ENCODE results near the gene OR52K1.
"Not testable (repeated sequence)": the region's sequence is repeated elsewhere in the genome, so short reads cannot be mapped to it uniquely, and the experiment has no call there.

OR52K1 gene

DNA sequence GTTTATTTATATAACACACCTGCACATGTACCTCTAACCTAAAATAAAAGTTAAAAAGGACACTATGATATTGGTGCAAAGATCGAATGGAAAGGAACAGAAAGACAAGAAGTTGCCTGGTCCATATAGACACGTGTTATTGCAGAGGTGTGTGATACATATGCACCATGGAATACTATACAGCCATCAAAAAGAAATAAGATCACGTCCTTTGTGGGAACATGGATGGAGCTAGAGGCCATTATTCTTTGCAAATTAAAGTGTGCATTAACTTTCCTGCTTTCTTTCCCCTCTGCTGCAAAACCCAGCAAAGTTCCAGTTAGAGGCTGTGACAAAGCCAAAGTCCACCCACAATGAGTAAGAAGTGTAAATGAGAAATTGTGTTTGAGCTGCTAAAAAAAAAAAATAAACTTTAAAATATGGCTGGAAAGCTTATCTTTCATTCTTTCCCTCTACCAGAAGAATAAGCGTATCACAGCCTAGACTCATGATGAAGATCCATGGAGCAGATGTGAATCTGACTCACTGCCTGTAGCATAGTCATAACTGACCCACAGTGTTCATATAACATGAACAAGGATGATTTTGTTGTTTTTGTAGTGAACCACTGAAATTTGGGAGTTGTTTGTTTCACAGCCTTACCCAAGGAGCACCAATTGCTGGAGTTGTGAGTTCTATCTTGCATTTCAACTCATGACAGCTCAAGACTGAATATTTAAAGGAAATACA, 9.6 kb downstream of the OR52K1 start:
- DNase-seq (ENCODE audit: low spot score), result no peak

DNA sequence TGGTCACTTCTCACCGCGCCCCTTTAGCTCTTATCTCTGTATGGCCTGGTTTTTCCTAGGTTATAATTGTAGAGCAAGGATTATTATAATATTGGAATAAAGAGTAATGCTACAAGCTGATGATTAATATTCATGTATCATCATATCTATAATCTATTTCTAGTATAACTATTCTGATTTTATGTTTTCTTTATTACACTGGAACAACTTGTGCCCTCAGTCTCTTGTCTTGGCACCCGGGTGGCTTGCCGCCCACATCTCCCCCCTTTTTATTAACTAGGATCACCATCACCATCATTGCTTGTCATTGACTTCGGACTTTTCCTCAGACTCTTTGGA, 11.0 kb downstream of the OR52K1 start:
- no peak for DNase-seq (ENCODE audit: low spot score)

DNA sequence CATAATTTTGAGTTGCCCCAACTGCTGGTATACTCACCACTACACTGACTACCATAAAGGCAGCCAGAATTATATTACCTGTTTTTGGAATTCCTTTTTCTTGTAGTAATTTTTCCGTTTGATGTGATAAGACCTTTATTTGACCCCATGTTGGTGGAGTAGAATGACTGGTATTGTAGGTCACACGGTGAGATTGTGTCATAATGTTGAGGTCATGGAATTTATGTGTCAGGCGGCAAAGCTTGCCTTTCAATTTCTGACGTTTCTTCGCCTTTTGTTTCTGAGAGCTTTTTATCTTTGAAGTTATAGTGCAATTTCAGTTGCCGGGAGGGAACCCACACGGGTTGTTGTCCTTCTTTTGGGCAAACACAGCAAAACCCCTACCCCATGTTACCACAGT, 13.0 kb downstream of the OR52K1 start:
- DNase-seq (ENCODE audit: low spot score), result no peak

DNA sequence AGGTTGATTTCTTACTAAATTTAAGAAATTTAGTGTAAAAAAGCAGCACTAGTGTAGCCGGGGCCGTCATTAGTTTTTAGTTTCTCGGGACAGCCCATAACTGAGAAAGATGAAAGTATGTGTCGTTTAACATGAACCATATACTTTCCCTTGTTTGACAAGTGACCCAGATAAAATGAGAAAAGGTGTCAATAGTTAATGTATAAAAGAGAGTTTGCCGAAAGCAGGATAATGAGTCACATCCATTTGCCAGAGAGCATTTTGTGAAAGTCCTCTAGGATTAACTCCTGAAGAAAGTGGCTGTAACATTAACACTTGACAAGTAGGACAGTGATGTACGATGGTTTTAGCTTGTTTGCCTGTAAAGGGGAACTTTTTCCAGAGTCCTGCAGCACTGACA, 13.5 kb downstream of the OR52K1 start:
- no peak for DNase-seq (ENCODE audit: low spot score)

DNA sequence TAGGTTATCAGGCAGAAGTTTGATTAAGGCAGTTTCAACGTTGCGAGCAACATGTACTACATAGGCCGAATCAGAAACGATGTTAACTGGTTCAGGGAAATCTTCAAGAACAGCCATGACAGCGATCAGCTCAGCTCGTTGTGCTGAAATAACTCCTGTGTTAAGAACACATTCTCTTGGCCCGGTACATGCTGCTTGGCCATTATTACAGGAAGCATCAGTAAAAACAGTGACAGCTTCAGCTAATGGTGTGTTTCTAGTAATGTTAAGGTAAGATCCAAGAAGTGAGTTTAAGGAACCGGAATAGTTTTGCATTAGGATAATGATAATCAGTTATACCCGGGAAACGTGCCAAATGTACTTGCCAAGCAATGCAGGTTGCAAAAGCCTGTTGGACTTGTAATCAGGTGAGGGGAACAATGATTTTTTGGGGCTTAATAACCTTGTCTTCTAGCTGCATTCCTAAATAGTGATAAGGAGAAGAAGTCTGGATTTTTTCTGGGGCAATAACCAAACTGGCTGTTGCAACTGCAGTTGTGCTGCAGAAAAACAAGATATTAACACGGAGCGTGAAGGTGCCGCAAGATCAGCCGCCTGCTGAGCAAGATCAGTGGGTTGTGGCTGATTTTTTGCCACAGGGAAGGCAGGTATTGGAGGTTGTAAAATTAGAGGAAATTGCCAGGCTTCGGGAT, 14.3 kb downstream of the OR52K1 start:
- no peak for DNase-seq (ENCODE audit: low spot score)

DNA sequence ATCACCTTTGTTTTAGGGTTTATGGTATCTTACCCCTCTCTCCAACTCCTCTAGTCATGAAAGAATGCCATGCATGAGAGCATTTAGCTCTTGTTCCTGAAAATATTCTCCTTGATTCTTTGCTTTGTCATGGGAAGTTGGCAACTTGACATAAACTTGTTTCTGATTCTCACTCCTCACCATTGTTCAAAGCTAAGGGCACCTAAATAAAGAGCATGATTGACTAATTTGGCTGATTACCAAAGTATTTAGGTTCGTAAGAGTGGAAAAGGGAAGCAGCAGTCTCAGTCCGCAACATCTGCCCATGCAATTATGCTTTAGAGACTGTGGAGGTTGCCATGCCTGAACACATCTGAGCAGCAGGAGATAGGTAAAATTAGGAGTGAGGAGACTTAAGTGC, 26.4 kb downstream of the OR52K1 start:
- no peak for DNase-seq (ENCODE audit: low spot score)

DNA sequence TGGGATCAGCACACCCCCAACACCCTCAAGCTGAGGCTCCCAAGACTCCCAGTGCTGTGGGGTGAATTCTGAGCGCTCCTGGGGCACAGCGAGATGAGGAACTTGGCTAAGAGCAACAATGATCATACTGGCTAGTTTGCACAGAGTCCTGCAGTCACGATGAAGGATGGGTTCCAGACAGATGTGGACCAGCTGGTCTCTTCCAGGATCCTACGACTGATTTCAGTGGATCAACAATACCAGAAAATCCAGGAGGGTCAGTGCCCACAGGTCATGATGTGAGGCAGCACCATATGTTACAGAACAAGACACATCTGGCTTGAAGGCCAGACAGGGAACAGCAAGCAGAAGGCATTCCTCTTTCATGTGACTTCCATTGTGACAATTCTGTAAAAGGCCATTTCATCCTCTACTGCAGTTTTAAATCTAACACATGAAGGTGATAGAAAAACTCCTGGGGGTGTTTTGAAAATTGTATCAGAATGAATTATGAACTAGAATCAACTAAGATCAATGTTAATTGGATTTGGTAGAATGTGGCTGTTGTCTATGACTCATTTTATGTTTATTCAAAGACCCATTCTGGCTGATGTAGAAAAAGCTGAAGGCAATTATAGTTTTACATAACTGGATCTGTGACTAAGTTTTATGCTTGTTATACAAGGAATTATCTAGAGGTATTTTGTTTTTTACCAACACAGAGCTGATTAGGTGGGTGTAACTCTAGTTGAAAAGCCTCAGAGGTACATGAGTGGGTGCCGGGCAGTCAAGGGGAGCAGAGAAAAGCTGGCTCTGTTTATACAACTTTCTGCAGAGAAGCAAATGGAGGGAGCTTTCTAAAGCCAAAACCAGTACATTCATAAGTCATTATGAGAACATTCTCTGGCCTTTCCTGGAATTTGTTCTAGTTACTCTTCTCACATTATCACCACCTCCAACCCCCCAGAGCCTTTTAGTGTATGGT, 29.1 kb downstream of the OR52K1 start:
- no peak for DNase-seq (ENCODE audit: low spot score)

DNA sequence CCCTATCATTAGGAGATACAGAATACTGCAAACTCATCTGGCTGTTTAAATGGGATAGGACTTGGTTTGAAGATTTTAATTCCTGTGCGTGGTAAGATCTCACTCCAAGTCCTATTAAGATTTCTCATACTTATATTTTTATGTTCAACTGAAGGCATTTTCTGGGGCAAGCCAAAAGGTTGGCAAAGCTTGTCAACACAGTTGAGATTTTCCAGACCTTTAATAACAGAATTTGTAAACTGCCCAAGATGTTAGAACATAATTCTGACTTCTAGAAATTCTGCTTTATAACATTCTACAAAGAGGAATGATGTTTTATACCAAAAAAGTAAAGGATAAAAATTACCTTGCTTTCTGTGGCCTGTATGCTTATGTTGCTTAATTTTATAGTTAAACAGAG, 31.8 kb downstream of the OR52K1 start:
- no peak for DNase-seq (ENCODE audit: low spot score)

DNA sequence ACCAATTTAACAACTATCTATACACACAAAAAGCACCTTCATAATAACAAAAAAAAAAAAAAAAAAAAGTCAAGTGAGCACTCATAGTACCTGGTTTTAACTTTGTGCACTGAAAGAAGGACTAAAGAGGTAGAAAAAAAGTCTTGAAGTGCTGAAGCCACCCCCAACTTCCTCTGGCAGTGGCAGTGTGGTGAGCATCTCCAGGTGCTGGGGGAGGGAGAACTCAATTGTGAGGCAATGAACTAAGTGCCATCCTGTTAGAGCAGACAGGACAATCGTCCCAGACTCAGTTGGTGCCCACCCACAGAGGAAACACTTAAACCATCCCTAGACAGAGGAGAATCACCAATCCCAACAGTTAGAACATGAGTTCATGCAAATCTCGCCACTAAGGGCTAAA, 39.9 kb downstream of the OR52K1 start:
- no peak for DNase-seq (ENCODE audit: low spot score)

DNA sequence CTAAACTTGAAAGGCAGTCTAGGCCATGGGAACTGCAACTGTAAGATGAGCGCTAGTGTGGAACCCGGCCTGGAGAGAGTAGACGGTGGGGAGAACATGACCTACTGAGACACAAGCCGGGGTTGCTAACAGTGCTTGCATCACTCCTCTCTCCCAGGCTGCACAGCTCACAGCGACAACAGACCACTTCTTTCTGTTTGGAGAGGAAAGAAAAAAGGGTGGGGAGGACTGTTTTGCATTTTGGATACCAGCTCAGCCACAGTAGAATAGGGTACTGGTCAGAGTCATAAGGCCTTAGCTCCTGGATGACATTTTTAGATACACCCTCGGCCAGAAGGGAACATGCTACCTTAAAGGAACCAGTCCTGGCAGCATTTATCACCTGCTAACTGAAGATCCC, 40.3 kb downstream of the OR52K1 start:
- no peak for DNase-seq (ENCODE audit: low spot score)

DNA sequence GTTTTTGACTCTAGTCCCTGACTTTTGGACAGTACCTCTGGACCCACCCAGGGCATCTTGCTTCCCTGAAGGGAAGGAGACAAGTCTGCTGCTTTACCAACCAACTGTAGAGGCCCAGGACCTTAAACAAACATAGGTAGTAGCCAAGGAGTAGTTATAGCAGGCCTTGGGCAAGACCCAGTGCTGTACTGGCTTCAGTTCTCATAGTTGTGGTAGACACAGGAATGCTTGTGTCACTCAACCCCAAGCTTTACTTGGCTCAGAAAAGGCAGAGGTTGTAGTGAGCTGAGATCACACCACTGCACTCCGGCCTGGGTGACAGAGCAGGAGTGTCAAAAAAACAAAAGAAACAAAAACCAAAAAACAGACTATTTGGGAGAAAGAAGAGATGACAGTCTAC, 41.2 kb downstream of the OR52K1 start:
- no peak for DNase-seq (ENCODE audit: low spot score)

DNA sequence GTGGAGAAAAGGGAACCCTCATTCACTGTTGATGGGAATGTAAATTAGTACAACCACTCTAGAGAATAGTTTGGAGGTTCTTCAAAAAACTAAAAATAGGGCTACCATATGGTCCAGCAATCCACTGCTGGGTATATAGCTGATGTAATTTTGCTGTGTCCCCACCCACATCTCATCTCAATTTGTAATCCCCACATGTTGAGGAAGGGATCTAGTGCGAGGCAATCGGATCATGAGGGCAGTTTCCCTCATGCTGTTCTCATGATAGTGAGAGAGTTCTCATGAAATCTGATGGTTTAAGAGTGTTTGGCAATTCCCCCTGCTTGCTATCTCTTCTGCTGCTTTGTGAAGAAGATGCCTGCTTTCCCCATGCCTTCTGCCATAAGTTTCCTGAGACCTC, 45.5 kb downstream of the OR52K1 start:
- DNase-seq (ENCODE audit: low spot score), result no peak

DNA sequence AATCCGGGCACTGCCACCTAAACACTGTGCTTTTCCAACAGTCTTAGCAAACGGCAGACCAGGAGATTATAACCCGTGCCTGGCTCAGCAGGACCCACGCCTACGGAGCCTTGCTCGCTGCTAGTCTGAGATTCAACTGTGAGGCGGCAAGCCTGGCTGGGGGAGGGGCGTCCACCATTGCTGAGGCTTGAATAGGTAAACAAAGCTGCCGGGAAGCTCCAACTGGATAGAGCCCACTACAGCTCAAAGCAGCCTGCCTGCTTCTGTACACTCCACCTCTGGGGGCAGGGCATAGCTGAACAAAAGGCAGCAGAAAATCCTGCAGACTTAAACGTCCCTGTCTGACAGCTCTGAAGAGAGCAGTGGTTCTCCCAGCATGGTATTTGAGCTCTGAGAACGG, 49.2 kb downstream of the OR52K1 start:
- not testable (repeated sequence) for DNase-seq (ENCODE audit: low spot score)

DNA sequence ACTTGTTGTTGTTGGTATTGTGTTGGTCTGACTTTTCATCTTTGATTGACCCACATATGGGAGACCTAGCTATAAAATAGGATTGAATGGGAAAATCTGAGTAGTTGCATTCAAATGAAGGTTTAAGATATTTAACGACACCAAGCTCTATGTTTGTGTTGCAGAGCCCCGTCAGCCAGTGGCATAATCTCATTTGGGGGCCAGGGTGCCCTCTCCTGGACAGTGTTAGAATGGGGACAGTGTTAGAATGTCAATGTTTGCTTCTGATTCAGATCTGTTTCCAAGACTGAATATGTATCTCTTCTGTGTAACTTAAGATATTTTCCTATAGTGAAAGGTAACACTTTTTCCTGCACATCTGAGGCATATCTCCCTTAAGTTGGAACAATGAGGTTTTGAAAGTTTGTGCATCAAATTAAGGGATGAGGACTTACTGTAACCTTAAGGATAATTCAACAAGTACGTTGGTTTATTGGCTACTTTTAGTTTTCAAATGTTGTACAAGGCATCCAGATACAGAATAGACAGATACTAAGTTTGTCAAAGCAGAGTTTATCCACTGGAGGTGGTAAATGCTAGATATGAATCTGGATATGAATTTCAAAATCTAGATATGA, 57.3 kb downstream of the OR52K1 start:
- DNase-seq (ENCODE audit: low spot score), result peak; percentile 51

DNA sequence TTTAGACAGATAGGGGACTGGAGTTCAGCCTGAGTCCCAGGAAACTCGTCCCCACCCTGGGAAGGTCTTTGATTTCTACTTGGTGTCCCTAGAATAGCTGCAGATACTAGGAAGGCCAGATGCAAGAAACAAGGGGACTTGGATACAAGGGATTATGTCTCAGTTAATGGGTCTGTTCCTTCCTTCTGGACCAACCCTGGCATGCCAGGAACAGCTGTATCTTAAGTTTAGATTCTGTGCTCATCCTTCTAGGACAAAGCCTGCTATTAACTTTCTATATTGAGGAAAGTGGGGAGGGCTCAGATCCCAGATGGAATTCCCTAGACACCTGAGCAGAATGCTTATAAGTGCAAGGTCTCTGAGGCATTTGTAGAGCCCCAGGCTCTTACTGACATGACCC, 58.6 kb downstream of the OR52K1 start:
- DNase-seq (ENCODE audit: low spot score), result no peak

Data from AG08396 (cell line).